HAP-1 (cell line): ENCODE data around the gene MCM5.

Experiments used
- DNase-seq, 2 experiments: peaks; one replicate each; pipeline ENCODE4 v3.0.0-alpha.2; 2016 to 2020; ENCODE audit warnings: low spot score in 2 of 2
- H3K27me3 ChIP-seq: fragments of 250-450 bp; sonication (Bioruptor Pico); 2 replicates; pipeline ENCODE4 v1.5.1; 2020; ENCODE audit warnings: low read depth, mild to moderate bottlenecking, moderate library complexity
- H3K36me3 ChIP-seq: fragments of 250-450 bp; sonication (Bioruptor Pico); replicated peaks from 2 replicates; pipeline ENCODE4 v1.5.1; 2020; ENCODE audit warnings: mild to moderate bottlenecking
- H3K4me1 ChIP-seq: fragments of 250-450 bp; sonication (Bioruptor Pico); 2 replicates; pipeline ENCODE4 v1.5.1; 2020; ENCODE audit warnings: mild to moderate bottlenecking
- H3K4me3 ChIP-seq: fragments of 250-450 bp; sonication (Bioruptor Pico); 2 replicates; pipeline ENCODE4 v1.5.1; 2020; ENCODE audit warnings: mild to moderate bottlenecking, moderate library complexity
- H3K9me3 ChIP-seq: fragments of 250-450 bp; sonication (Bioruptor Pico); 2 replicates; pipeline ENCODE4 v1.5.1; 2020; ENCODE audit warnings: mild to moderate bottlenecking, moderate library complexity
- in situ Hi-C: fragments of 300-500 bp; cut with MboI; formaldehyde crosslinking; loops from 3 replicates; pipeline ENCODE4 v1.14.3; 2020; ENCODE audit warnings: low sequenced_read_pairs, inconsistent platforms, mixed read lengths

MCM5 gene

GRCh38 chr22:35401863-35402262 lies 1.9 kb downstream of the MCM5 start:
- H3K4me1 ChIP-seq, result peaks cover 40% of the 10 kb centered on the region
- in situ Hi-C loops, result no loop called here

DNA sequence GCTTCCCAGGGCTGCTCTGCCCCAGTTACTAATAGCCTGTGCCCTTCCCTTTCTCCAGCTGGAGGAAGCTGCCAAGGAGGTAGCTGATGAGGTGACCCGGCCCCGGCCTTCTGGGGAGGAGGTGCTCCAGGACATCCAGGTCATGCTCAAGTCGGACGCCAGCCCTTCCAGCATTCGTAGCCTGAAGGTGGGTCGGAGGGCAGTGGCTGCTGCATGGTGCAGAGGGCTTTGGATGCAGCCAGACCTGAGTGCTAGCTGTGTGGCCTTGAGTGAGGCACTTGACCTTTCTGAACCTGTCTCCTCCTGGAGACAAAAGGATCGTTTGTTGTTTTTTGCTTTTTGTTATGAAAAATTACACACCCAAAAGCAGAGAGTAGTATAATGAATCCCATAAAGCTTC lies 3.4 kb downstream of the MCM5 start:
- H3K9me3 ChIP-seq, result no peaks in the 10 kb centered on the region
- in situ Hi-C loops, result no loop called here
- H3K4me3 ChIP-seq, result no peak overlapping the region

More at GRCh38 chr22:35401863-35402262, 1.9 kb downstream of the MCM5 start:
- H3K9me3 ChIP-seq, result no peaks in the 10 kb centered on the region
- no peak overlapping the region; the same call in 1 of the 2 replicates for H3K4me3 ChIP-seq
- no peaks in the 10 kb centered on the region for H3K27me3 ChIP-seq
- peaks cover 53% of the 10 kb centered on the region for H3K36me3 ChIP-seq
- no peak for DNase-seq

DNA sequence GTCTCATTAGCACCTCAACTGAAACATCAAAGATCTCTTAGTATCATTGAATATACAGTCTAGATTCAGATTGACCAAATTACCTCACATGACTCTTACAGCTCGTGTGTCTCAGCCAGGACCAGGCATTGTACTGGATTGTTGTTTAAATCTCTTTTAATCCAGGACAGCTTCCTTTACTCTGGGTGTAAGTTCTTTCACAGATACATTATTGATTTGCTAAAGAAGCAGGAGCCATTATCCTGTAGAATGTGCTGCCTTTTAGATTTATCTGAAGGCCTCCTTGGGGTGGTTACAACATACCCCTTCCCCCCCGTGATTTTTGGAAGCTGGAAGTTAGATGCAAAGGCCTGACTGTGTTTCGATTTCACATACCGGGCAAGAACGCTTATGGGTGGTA lies 4.2 kb downstream of the MCM5 start:
- H3K4me3 ChIP-seq, result no peak overlapping the region
- H3K9me3 ChIP-seq, result no peaks in the 10 kb centered on the region
- no peaks in the 10 kb centered on the region for H3K27me3 ChIP-seq
- H3K36me3 ChIP-seq, result peaks cover 77% of the 10 kb centered on the region
- peak in 1 of 2 experiments; percentile 66 for DNase-seq
- H3K4me1 ChIP-seq, result peaks cover 36% of the 10 kb centered on the region
- in situ Hi-C loops, result no loop called here

More for the DNA sequence above, 3.4 kb downstream of the MCM5 start:
- H3K36me3 ChIP-seq, result peaks cover 68% of the 10 kb centered on the region
- DNase-seq, result peak in 1 of 2 experiments; percentile 37
- peaks cover 40% of the 10 kb centered on the region for H3K4me1 ChIP-seq
- no peaks in the 10 kb centered on the region for H3K27me3 ChIP-seq

DNA sequence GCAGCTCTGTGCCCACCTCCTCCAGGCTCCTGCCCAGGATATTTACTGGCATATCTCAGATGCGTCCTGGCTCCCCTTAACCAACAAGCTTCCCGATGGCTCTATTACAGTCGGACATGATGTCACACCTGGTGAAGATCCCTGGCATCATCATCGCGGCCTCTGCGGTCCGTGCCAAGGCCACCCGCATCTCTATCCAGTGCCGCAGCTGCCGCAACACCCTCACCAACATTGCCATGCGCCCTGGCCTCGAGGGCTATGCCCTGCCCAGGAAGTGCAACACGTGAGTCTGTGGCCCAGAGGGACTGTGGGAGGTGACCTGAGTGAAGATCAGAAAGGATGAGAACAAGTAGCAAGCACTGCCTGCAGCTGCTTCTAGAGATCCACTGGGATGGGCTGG lies 6.5 kb downstream of the MCM5 start:
- no peak for DNase-seq
- Histone ChIP-seq H3K36me3 (peaks cover 93% of the 10 kb centered on the region), H3K4me3 (no peak overlapping the region), H3K9me3 (no peaks in the 10 kb centered on the region), H3K27me3 (no peaks in the 10 kb centered on the region), H3K4me1 (peaks cover 26% of the 10 kb centered on the region)
- in situ Hi-C loops, result no loop called here

GRCh38 chr22:35407362-35407761 lies 7.4 kb downstream of the MCM5 start:
- in situ Hi-C loops, result no loop called here
- Histone ChIP-seq H3K27me3 (no peaks in the 10 kb centered on the region), H3K4me1 (peaks cover 22% of the 10 kb centered on the region), H3K36me3 (peaks cover 97% of the 10 kb centered on the region), H3K9me3 (no peaks in the 10 kb centered on the region), H3K4me3 (no peak overlapping the region)
- DNase-seq, result no peak

GRCh38 chr22:35409783-35410662 lies 10.1 kb downstream of the MCM5 start:
- Histone ChIP-seq H3K27me3 (no peaks in the 10 kb centered on the region), H3K9me3 (no peaks in the 10 kb centered on the region), H3K36me3 (peaks cover 99% of the 10 kb centered on the region), H3K4me3 (no peak overlapping the region), H3K4me1 (no peaks in the 10 kb centered on the region)
- in situ Hi-C loops, result no loop called here
- DNase-seq, result no peak

DNA sequence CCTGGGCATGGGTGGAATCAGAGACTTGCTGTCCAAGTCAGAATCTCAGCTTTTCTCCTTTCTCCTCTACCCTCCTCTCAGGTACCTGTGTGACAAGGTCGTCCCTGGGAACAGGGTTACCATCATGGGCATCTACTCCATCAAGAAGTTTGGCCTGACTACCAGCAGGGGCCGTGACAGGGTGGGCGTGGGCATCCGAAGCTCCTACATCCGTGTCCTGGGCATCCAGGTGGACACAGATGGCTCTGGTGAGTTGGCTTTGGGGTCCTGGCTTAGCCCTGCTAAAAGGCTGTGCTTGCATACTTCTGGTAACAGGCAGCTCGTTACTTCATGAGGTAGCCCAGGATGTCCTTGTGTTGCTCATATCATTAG lies 10.7 kb downstream of the MCM5 start:
- Histone ChIP-seq H3K9me3 (no peaks in the 10 kb centered on the region), H3K4me3 (no peak overlapping the region), H3K4me1 (no peaks in the 10 kb centered on the region), H3K27me3 (no peaks in the 10 kb centered on the region), H3K36me3 (peaks cover 99% of the 10 kb centered on the region)
- DNase-seq, result no peak
- in situ Hi-C loops, result no loop called here

GRCh38 chr22:35411102-35411501 lies 11.2 kb downstream of the MCM5 start:
- H3K36me3 ChIP-seq, result peaks cover 100% of the 10 kb centered on the region
- in situ Hi-C loops, result no loop called here

GRCh38 chr22:35413624-35414023 lies 13.7 kb downstream of the MCM5 start:
- DNase-seq, result no peak
- Histone ChIP-seq H3K36me3 (peaks cover 100% of the 10 kb centered on the region), H3K27me3 (no peaks in the 10 kb centered on the region), H3K4me3 (no peak overlapping the region), H3K4me1 (no peaks in the 10 kb centered on the region), H3K9me3 (no peaks in the 10 kb centered on the region)
- in situ Hi-C loops, result no loop called here

More at GRCh38 chr22:35411102-35411501, 11.2 kb downstream of the MCM5 start:
- no peak for DNase-seq
- no peaks in the 10 kb centered on the region for H3K4me1 ChIP-seq
- H3K4me3 ChIP-seq, result no peak overlapping the region
- H3K27me3 ChIP-seq, result no peaks in the 10 kb centered on the region
- H3K9me3 ChIP-seq, result no peaks in the 10 kb centered on the region

DNA sequence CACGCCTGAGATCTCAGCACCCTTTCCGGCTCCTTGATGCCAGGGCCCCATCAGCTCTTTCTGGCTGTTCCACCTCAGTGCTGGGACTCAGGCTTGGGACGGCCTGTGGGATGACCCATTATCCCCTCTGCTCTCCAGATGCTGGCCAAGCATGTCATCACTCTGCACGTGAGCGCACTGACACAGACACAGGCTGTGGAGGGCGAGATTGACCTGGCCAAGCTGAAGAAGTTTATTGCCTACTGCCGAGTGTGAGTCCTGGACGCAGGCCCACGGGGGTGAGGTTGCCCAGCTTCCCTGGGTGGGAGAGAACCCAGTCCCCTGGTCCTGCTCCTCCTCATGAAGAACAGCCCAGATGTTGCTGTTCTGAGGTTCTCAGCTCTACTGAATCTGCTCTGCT lies 17.7 kb downstream of the MCM5 start:
- Histone ChIP-seq H3K36me3 (peaks cover 98% of the 10 kb centered on the region), H3K4me1 (no peaks in the 10 kb centered on the region), H3K27me3 (no peaks in the 10 kb centered on the region), H3K4me3 (no peak overlapping the region), H3K9me3 (no peaks in the 10 kb centered on the region)
- in situ Hi-C loops, result no loop called here
- DNase-seq, result no peak

DNA sequence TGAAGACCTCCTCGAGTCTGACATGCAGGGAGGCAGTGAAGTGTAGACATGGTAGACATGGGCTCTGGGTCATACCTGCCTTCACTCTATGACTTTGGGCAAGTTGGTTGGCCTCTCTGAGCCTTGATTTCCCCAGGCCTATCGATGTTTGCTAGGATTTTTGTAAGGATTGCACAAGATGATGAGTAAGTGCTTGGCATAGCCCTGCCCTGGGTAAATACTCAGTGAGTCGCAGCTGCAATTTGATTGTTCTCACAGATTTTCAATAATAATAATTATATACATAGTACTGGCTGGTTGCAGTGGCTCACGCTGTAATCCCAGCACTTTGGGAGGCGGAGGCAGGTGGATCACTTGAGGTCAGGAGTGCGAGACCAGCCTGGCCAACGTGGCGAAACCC lies 18.1 kb downstream of the MCM5 start:
- no peaks in the 10 kb centered on the region for H3K27me3 ChIP-seq
- H3K36me3 ChIP-seq, result peaks cover 98% of the 10 kb centered on the region
- no peak for DNase-seq
- no peaks in the 10 kb centered on the region for H3K9me3 ChIP-seq
- in situ Hi-C loops, result no loop called here
- no peaks in the 10 kb centered on the region for H3K4me1 ChIP-seq
- H3K4me3 ChIP-seq, result no peak overlapping the region

DNA sequence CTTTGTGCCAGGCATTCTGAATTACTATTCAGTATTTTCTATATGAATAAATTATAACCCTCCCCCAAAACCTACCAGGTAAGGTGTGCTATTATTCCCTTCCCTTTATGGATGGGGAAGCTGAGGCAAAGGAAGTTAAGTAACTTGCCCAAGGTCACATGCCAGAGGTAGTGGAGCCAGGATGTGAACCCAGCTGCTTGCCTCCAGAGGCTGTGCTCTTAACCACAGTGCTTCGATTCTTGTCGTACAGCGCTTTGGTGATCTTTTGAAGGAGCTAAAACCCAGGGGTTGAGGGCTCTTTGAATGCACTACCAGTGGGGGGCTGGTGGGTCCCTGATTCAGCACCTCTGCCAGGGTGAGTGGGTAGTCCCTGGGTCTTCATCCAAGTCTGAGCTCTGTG lies 18.8 kb downstream of the MCM5 start:
- in situ Hi-C loops, result no loop called here
- no peaks in the 10 kb centered on the region for H3K9me3 ChIP-seq
- H3K4me3 ChIP-seq, result no peak overlapping the region
- H3K4me1 ChIP-seq, result no peaks in the 10 kb centered on the region
- no peaks in the 10 kb centered on the region for H3K27me3 ChIP-seq
- DNase-seq, result no peak
- H3K36me3 ChIP-seq, result peaks cover 98% of the 10 kb centered on the region

DNA sequence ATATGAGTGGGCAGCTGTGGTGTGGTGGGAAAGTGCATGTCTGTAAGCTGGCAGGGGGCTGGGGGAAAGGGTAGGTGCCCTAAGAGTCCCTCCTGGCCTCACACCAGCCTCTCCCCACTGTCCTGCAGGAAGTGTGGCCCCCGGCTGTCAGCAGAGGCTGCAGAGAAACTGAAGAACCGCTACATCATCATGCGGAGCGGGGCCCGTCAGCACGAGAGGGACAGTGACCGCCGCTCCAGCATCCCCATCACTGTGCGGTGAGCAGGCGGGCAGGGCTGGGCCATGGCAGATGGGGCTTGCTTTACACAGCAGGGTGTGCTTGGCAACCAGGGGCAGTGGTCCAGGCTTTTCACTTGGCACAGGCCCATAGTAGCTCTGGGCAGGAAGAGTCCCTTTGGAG lies 19.8 kb downstream of the MCM5 start:
- in situ Hi-C loops, result no loop called here
- Histone ChIP-seq H3K9me3 (no peaks in the 10 kb centered on the region), H3K4me1 (no peaks in the 10 kb centered on the region), H3K36me3 (peaks cover 98% of the 10 kb centered on the region), H3K4me3 (no peak overlapping the region), H3K27me3 (no peaks in the 10 kb centered on the region)
- no peak for DNase-seq

- in situ Hi-C loops, result no loop called here
- H3K36me3 ChIP-seq, result peaks cover 98% of the 10 kb centered on the region
- DNase-seq, result no peak
- no peaks in the 10 kb centered on the region for H3K27me3 ChIP-seq
- no peak overlapping the region for H3K4me3 ChIP-seq
- H3K9me3 ChIP-seq, result no peaks in the 10 kb centered on the region
- H3K4me1 ChIP-seq, result 0 out of 2 replicates have a peak, but pooled peaks cover 2% of the 10 kb centered on the region
Measured at GRCh38 chr22:35421121-35421520, 21.2 kb downstream of the MCM5 start.
